A172 (cell line): ENCODE results near the gene AQR. TPM values are rescaled to one million over a fixed set of nuclear protein-coding genes. Genes with fewer than 3 reads are reported as not detected.
"Not testable (repeated sequence)": the region's sequence is repeated elsewhere in the genome, so short reads cannot be mapped to it uniquely, and the experiment has no call there.

Experiments
- DNase-seq: peaks from one replicate; pipeline ENCODE4 v3.0.0-alpha.2; 2015; ENCODE audit warnings: low spot score
- total RNA-seq: library from RNA; depleted of rRNA; stranded (reverse); fragments of >200 nt; shearing (Covaris generic); gene quantifications from 2 replicates; pipeline ENCODE4 v1.2.3, GENCODE V29; 2014

The AQR gene
- total RNA-seq, 1 experiment from 2014 or later, result 23.8 TPM

DNA sequence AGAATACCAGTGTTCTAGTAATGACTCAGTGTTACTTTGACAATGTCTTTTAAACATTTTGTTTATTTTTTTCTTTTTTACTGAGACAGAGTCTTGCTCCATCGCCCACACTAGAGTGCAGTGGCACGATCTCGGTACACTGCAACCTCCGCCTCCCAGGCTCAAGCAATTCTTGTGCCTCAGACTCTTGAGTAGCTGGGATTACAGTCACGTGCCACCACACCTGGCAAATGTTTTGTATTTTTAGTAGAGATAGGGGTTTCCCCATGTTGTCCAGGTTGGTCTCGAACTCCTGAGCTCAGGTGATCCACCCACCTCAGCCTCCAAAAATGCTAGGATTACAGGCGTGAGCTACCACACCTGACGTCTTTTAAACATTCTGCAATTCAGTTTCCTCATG lies 15.7 kb downstream of the AQR start:
- DNase-seq, result no peak

DNA sequence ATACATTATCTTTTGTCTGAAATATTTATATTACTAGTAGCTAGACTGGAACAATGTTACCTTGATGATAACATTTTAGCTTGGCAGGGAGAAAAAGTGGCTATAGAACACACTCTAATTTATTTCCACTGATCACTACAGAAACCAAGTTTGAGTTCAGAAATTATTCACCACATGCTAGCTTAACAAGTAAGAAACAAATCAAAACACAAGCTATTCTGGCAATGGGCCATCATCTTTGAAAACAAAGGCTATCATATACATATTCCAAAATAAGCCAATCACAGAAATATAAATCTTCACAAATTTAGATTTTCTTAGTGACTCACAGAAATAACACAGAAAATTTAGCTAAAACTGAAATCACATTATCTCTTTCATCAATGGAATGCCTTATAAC lies 17.1 kb downstream of the AQR start:
- no peak for DNase-seq

DNA sequence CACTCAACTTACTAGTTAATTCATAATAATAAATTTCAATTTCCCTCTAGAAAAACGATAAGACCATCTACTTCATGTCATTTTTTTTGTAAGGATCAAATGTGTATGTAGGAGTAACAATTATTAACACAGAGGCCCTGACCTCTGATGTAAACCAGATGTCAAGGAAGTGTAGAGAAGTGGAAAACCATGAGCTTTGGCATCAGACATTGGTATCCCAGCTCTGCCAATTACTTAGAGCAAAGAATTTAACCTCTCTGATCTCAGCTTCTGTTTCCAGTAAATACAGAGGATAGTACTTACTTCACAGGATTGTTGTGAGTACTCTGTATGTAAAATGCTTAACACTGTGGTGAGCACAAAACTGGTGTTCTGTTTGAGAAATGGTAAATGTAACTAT lies 17.5 kb downstream of the AQR start:
- no peak for DNase-seq

DNA sequence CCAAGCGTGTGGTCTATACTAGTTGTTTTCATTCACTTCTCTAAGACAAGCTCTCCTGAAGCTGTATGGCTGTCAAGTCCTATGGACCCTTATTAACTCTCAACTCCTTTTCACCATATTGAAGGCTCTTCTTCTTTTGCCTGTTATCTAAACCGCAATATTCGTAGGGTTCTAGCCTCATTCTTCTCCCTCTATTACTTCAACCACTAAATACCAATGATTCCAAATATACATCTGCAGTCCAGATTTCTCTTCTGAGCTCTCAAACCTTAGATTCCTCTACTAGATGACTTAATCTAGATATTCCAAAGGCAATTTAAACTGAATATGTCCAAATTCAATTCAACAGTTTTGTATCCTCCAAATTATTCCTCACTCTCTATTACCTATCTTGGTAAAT lies 24.6 kb downstream of the AQR start:
- DNase-seq, result no peak

DNA sequence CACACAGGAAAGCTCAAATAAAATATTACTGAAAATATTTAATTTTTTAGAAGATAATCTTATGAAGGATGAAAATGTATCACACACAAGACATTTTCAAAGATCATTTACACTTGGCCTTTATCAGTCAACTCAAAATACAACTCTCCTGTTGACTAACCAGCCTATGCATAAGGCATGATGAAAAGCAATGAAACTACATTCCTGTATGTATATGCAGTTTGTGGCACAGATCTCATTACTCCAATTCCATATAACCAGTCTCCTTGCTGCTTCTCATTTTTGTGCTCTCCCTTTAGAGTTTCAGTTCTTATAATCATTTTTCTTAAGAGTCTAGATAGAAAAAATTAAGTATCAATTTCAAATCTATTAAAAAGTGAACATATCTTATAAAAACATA lies 25.8 kb downstream of the AQR start:
- no peak for DNase-seq

DNA sequence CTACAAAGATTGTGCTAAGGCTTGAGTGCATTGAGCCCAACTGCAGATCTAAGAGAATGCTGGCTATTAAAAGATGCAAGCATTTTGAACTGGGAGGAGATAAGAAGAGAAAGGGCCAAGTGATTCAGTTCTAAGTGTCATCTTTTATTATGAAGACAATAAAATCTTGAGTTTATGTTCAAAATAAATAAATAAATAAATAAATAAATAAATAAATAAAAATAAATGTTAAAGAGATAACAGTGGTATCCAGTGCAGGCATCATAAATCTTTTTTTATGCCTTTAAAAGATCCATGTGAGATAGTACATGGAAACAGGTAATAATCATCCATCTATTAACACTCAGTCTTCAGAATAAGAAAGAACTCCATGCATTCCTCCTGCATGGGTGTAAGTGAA lies 26.3 kb downstream of the AQR start:
- not testable (repeated sequence) for DNase-seq

DNA sequence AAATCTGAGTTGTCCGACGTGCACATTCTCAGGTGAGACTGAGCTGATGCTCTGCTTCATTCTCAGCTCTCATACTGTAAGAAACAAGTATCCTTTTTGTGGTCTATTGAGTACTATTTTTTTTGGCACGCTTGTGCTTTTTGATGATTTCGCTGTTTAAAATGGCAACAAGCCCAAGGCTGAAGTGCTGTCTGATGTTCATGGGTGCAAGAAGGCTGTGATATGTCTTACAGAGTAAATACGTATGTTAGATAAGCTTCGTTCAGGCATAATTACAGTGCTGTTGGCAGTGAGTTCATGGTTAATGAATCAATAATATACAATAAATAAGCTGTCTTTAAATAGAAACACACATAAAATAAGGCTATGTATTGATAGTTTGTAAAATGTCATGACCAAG lies 27.2 kb downstream of the AQR start:
- DNase-seq, result no peak

DNA sequence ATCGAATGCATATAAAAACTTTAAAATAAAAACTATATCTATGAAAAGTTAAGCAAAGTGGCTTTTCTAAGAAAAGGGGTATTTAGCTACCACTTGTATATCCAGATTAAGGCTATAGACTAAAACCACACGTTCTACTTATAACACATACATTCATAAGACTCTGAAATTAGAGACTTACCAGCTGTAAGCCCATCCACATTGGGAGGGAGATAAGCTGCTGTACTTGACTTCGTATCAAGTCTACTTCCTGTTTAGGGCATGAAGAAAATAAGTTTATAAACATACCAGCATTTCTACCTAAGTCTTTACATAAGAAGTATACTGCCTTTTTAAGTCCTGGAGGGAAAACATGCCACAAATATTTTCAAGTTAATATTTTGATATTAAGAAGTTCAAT lies 27.7 kb downstream of the AQR start:
- DNase-seq, result no peak

DNA sequence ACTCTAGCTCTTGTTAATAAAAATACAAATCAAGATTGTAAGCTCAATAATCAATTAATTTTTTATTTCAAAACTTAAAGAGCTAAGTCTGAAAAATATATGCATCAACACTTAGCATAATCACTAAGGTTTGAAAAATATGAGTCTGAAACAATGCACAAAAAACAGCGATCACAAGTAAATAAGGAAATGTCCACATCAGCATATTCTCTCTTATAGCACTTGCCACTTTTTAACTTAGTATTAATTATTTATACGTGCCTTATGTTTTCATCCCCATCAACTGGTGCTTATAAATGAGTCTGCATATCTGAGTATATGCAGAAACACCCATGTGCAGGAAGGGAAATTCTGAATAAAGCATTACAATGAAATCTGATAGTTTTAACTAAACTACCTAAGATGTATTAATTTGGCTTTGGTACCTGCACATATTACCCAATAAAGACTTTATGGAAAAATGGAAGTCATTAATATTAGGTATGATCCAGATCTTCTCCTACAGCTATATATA lies 28.3 kb downstream of the AQR start:
- no peak for DNase-seq

DNA sequence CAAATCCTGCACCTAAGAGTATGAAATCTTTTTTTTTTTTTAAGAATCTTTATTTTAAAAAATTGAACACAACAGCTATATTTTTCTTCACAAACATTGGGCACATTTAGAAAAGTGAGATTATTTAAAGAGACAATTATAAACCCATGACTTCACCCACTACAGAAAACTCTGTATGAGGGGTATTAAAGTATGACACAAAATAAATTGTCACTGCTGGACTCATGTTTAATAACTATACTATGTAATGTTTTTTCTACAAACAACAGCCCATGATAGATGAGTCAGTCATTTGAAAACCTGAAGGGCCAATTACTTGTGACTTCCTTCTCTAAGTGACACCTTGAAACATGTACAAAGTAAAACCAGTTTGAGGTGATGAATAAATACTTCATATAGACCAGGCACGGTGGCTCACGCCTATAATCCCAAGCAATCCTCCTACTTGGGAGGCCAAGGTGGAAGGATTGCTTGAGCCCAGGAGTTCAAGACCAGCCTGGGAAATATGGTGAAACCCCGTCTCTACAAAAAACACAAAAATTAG lies 36.0 kb downstream of the AQR start:
- DNase-seq, result no peak

DNA sequence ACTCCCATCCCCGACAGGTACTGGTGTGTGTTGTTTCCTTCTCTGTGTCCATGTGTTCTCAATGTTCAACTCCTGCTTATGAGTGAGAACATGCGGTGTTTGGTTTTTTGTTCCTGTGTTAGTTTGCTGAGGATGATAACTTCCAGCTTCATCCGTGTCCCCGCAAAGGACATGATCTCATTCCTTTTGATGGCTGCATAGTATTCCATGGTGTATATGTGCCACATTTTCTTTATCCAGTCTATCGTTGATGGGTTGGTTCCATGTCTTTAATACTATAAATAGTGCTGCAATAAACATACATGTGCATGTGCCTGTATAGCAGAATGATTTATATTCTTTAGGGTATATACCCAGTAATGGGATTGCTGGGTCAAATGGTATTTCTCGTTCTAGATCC lies 41.2 kb downstream of the AQR start:
- DNase-seq, result not testable (repeated sequence)

DNA sequence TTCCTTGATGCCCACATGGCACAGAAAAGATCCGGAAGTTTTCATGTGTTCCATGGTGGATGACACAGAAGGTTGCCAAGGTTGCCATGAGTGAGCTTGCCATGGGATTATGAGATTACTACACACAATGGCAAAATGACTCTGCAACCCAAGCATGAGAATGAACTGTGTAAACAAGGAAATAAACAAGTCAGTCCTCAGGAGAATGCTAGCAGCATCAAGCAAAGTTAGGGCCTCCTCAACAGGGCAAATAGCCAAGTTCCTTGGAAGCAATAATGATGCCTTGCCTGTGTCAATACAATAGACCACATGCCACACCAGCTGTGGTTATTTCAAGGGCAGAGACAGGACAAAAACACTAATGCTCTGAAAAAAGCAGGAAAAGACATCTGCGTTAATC lies 41.8 kb downstream of the AQR start:
- DNase-seq, result no peak

DNA sequence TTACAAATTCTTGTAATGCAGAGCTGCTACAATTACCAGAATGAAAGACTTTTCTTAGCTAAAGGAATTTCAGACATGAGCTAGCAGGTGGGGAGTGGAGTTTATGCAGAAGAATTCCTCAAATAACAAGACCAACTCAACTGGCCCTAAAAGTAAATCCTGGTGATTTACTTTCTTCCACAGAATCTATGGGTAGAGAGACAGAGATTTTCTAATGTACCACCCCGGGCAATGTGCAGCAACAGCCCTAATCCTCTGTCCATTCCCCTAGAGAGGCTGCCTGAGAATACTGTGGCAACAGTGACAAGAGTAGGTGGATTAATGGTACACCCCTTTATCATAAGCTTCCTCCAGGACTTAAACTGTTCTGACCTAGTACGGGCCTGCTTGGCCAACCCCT lies 55.2 kb downstream of the AQR start:
- DNase-seq, result no peak

DNA sequence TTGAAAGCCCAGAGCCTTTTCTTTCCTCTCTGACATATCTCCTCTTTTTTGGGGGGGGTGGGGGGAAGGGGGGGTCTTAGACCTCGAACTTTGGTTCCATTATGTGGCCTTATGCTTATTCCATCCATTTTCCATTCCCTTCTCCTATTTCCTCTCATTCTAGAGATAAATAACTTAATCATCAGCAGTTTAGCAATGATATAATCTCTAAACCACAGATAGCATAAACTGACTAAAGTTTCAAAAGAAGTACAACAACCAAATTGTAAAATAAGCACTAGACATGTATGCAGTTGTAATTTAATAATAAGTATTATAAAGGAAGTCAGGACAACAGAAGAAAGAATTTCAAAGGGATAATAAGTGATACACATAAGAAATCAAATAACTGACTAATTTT lies 64.5 kb downstream of the AQR start:
- no peak for DNase-seq

DNA sequence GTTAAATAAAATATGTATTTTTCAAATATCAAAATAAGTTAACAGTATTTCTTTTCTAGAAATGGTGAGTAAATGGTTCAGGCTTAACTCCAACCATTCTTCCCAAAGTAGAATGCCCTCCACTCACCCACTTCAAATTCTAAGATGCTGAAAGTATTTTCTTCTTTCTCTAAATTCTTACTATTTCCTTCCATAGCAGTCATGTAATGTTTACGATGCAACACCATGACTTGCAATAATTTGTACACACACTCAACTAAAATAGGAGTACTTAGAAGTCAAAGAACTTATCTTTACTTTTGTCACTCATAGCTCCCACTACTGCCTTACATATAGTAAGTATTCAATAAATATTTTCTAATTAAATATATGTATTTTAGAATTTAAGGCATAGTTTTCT lies 65.0 kb downstream of the AQR start:
- DNase-seq, result no peak

DNA sequence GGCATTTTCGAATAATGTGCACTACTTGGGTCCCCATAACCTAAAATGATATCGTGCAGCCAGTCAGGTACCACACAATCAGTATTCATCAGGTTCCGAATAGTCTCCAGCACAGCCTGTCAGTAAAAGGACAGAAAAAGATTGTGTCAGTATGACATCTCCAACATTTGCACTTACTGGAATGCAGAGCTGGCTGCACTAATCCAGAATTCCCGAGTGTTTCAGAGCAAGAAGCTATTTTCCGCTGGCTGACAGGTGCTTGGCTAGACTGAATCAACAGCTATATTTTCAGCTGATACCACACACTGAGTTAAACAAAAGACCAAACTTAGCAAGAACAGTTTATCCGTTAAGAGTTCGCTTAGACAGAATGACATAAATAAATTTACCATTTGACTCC lies 68.8 kb downstream of the AQR start:
- no peak for DNase-seq

DNA sequence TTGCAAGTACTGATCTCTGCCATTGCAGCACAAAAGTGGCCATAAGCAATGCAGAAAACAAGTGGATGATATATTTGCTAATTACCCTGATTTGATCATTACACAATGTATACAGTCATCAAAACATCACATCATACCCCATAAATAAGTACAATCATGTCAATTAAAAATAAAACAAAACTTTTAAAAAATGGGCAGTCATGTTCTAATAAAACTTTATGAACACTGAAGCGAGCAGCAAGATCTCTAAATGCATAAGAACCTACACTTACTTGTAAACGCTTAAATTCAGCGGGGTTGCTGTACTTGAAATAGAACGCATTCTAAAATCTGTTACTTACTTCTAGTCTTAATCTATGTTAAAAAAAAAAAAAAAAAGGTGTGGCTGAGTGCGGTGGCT lies 73.4 kb downstream of the AQR start:
- DNase-seq, result no peak

DNA sequence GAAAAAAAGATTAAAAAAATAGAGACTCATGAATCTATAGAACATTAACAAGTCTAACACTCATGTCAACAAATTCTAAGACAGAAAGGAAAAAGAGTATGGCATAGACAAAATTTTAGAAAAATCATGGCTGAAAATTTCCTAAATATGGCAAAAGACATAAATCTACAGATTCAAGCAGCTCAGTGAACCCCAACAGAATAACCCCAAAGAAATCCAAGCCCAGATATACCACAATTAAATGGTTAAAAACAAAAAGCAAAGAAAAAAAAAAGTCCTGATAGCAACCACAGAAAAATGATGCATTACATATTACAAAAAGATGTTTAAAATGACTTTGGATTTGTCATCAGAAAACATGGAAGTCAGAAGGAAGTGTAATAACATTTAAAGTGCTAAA lies 75.6 kb downstream of the AQR start:
- no peak for DNase-seq

DNA sequence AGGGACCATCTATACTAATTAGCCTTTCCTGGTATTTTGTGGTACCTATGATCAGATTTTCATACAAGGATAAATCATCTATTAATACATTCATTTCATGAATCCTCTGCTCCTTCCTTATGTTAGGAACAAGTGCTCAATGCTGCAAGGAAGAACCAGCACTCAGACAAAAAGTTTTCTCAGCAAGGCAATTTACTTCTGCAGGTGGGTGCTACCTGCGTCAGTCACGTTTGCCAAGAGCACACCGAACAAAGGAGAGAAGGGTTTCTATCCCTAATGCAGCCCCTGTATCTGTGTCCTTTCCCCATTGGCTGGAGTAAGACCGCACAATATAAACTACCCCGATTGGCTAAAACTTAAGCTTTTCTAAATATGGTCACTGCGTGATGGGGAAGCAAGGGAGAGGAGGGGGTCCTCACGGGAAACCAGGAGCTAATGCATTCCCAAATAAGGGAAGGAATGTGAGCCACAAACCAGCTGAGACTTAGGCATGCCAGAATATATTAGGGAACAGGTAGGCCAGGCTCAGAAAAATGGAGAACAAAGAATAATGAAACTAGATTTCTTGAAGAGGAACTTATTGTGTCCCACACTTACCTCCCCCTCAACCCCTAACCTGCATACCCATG lies 76.5 kb downstream of the AQR start:
- no peak for DNase-seq

DNA sequence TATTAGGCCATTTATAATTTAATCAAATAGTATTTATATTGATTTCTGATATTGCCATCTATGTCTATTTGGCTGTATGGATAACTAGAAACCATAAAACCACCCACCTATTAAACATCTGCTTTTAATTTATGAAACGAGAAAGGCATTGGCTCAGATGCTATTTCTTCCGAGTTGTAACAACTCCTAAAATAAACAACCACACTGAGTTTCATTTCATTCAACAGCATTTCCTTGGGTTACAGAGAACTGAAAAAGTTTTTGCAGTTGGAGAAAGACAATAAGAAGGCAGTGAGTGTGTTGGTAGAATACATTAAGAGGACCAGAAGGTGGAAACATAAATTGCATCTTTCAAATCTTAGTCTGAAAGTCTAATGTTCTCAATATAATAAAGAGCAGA lies 79.1 kb downstream of the AQR start:
- DNase-seq, result no peak

DNA sequence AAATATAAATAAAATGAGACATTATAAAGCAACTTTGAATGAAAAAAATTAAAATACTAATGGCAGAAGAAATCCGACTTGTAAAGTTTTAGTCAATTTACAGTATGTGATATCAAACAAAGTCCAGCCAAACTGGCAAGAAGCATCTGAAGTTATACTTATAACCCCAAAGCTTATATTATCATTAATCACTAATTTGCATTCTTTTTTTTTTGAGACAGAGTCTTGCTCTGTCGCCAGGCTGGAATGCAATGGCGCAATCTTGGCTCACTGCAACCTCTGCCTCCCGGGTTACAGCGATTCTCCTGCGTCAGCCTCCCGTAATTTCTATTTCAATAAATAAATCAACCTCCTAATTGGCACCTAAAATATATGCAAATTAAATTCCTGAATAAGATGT lies 80.1 kb downstream of the AQR start:
- DNase-seq, result no peak

DNA sequence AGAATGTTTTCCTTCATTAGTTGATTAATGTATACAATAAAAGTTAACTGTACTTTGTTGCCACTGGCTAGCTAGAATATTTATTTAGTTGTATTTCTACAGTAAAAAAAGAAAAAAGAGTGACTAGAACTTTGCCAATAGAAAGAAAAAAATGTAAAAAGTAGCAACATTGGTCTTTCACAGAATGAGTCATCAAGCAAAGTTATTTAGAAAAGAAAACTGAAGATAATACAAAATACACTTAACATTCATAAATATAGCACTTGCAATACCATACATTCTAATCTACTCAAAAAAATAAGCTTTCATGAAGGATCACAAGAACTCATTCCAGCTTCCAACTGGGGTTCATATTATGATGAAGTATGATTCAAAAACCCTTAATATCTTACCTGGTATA lies 83.4 kb downstream of the AQR start:
- DNase-seq, result no peak

DNA sequence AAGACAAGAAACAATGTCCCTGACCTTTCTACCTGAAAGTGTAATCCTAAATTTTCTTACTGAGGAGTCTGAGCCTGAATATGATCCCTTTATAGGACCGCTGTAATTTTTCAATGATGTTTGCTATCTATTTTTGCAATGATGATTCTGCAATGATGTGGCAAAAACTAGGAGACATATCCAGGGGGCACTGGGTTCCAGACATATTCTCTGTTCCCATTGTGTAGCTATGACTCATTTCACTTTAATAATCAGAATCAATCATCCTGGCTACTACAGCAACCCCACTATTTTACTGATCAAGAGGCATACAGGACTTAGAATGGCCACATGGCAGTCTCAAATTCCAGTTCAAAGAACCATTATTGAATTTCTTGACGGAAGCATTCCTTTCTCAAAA lies 85.9 kb downstream of the AQR start:
- DNase-seq, result no peak

DNA sequence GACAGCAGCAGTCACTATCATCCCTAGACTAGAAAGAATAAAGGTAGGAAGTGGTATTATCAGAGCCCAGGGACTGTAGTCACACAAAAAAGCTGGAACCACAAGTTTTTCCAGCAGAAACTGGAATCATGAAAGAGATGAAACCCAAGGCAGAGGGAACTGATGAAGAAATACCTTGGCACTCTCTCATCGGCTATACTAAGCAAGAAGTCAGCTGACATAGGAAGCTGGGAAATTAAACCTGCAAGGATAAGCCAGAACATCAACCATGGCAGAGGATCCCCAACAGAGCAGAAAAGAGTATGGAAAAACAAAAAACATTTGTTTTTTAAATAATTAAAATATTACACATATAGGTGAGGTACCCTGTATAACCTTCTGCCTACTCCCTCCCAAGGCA lies 86.5 kb downstream of the AQR start:
- DNase-seq, result no peak
